ENCODE measurements around the gene HOXD3.
A peak's percentile ranks its signal among the peaks of the same experiment; 100 is the strongest.

HOXD3 gene

DNA sequence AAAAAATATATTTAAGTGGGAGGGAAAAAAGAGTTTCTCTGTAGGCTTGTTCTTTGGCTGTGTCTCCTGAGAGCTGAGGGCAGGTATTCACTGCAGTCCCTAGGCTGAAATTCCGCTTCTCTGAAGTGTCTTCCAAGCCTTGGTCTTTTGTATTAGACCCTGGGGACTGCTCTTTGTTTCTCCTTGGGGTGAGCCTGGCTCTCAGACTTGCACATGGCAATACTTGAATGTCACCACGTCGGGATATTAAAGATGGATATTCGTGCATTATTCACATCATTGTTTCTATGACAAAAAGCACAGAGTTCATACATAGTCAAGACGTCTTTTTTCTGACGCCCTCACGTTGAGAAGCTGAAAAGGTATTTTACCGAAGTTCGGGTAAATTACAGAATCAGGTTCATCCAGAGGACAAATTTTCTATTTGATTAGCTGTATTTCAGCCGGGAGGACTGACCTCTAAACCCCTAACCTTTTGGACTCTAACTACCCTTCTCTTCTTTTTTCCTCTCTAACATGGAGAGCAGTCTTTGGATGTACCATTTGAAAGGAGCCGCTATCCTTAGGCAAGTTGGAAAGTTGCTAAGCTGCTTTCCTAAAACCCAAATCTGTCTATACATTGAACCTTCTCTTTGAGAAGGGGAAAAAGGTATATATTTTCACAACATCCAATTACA, 2.4 kb upstream of the HOXD3 start:
- TF ChIP-seq CTCF (IDR thresholded peaks at IDR 0.05; ENCODE audit: insufficient read depth, missing control alignments) = no peak
- DNase-seq (ENCODE audit: insufficient read length, low spot score) (no peak), FAIRE-seq (no peak)

DNA sequence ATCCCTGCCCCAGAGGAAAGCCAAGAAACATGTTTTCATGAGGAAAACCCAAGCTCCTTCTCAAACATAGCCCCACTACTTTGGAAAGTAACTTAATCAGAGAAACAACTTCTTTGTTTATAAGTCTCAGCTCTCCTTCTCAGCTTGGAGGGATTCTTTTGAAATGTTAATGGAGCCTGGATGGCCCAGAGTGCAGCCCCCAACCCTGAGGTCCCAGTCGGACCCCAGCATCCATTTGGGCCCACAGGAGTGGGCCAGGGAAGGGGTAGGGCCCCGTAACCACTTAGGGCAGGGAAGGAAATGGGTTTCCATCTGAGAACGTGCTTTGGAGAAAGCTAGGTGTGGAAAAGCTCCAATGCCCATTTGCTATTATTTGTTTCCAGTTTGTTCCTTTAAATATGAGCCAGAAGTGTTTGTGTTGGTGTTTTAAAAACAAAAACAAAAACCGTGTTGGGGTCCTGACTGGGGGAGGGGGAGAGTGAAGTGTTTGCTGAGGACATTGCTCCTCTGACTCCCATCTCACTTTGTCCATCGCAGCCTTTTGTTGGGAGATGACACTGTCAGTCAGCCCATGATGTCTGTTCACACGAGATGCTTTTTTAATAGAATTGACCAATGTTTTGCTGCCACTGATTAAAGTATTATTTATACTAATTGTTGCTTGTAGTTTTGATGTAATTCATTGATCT, 1.6 kb upstream of the HOXD3 start:
- DNase-seq (ENCODE audit: insufficient read length, low spot score) = no peak
- FAIRE-seq = no peak
- no peak for TF ChIP-seq CTCF (IDR thresholded peaks at IDR 0.05; ENCODE audit: insufficient read depth, missing control alignments)

- no peak for TF ChIP-seq CTCF (IDR thresholded peaks at IDR 0.05; ENCODE audit: insufficient read depth, missing control alignments)
- DNase-seq (ENCODE audit: insufficient read length, low spot score) (no peak), FAIRE-seq (no peak)
These were observed 753 bp upstream of the HOXD3 start for GRCh38 chr2:176156301-176156806.

- FAIRE-seq (no peak), DNase-seq (ENCODE audit: insufficient read length, low spot score) (no peak)
- no peak for TF ChIP-seq CTCF (IDR thresholded peaks at IDR 0.05; ENCODE audit: insufficient read depth, missing control alignments)
These were observed 535 bp downstream of the HOXD3 start for GRCh38 chr2:176157499-176158185.

GRCh38 chr2:176158186-176158591, 1.1 kb downstream of the HOXD3 start:
- FAIRE-seq (no peak), DNase-seq (ENCODE audit: insufficient read length, low spot score) (no peak)
- no peak for TF ChIP-seq CTCF (IDR thresholded peaks at IDR 0.05; ENCODE audit: insufficient read depth, missing control alignments)

GRCh38 chr2:176158855-176159662, 2.0 kb downstream of the HOXD3 start:
- DNase-seq (ENCODE audit: insufficient read length, low spot score) = peak; percentile 47
- no peak for FAIRE-seq
- TF ChIP-seq CTCF (IDR thresholded peaks at IDR 0.05; ENCODE audit: insufficient read depth, missing control alignments) = no peak
